H9 (cell line): ENCODE measurements around the gene MARCHF3. TPM values are rescaled to one million over a fixed set of nuclear protein-coding genes. Genes with fewer than 3 reads are reported as not detected.

Experiments
- DNase-seq: peaks from one replicate; pipeline ENCODE4 v3.0.0-alpha.2; 2017
- H2AFZ ChIP-seq: one replicate; pipeline ENCODE4 v1.6.1; 2013; ENCODE audit warnings: mild to moderate bottlenecking, low read length, control low read depth, moderate library complexity
- H2AK5ac ChIP-seq: 2 replicates; pipeline ENCODE4 v1.6.1; 2013; ENCODE audit warnings: low read length, control low read depth, mixed read lengths; ENCODE audit not compliant: insufficient read length
- H2BK120ac ChIP-seq: one replicate; pipeline ENCODE4 v1.6.1; 2013; ENCODE audit warnings: low read depth, mild to moderate bottlenecking, low read length, control low read depth, inconsistent platforms; ENCODE audit not compliant: poor library complexity, severe bottlenecking
- H2BK12ac ChIP-seq: 2 replicates; pipeline ENCODE4 v1.6.1; 2013; ENCODE audit warnings: low read length, control low read depth, mixed read lengths, low read depth; ENCODE audit not compliant: insufficient read length
- H2BK15ac ChIP-seq: 2 replicates; pipeline ENCODE4 v1.6.1; 2013; ENCODE audit warnings: low read depth, low read length, control low read depth
- H2BK20ac ChIP-seq: one replicate; pipeline ENCODE4 v1.6.1; 2013; ENCODE audit warnings: low read depth, mild to moderate bottlenecking, low read length, control low read depth, inconsistent platforms; ENCODE audit not compliant: poor library complexity, severe bottlenecking
- H2BK5ac ChIP-seq: 2 replicates; pipeline ENCODE4 v1.6.1; 2013; ENCODE audit warnings: low read length, control low read depth, mixed read lengths; ENCODE audit not compliant: insufficient read length
- H3K14ac ChIP-seq: 2 replicates; pipeline ENCODE4 v1.6.1; 2013; ENCODE audit warnings: low read length, control low read depth; ENCODE audit not compliant: insufficient read depth
- H3K18ac ChIP-seq: 2 replicates; pipeline ENCODE4 v1.6.1; 2013; ENCODE audit warnings: low read depth, mild to moderate bottlenecking, mixed read lengths, low read length, control low read depth; ENCODE audit not compliant: insufficient read length
- H3K23ac ChIP-seq: 2 replicates; pipeline ENCODE4 v1.6.1; 2013; ENCODE audit warnings: low read length, control low read depth, mixed read lengths, low read depth; ENCODE audit not compliant: insufficient read length
- H3K23me2 ChIP-seq: 2 replicates; pipeline ENCODE4 v1.6.1; 2013; ENCODE audit warnings: low read depth, mild to moderate bottlenecking, mixed read lengths, low read length, control low read depth; ENCODE audit not compliant: insufficient read length, poor library complexity, severe bottlenecking
- H3K27ac ChIP-seq: 2 replicates; pipeline ENCODE4 v1.5.1; 2013; ENCODE audit warnings: low read length, control low read depth, mixed read lengths, low read depth; ENCODE audit not compliant: insufficient read length
- H3K27me3 ChIP-seq: 2 replicates; pipeline ENCODE4 v1.6.1; 2013; ENCODE audit warnings: low read length, control low read depth, inconsistent platforms; ENCODE audit not compliant: insufficient read depth
- H3K4ac ChIP-seq: 2 replicates; pipeline ENCODE4 v1.6.1; 2013; ENCODE audit warnings: low read depth, mild to moderate bottlenecking, control low read depth, inconsistent platforms, low read length, moderate library complexity
- H3K4me1 ChIP-seq: 2 replicates; pipeline ENCODE4 v1.6.1; 2013; ENCODE audit warnings: low read length, control low read depth, inconsistent platforms; ENCODE audit not compliant: insufficient read depth
- H3K4me2 ChIP-seq: 2 replicates; pipeline ENCODE4 v1.6.1; 2013; ENCODE audit warnings: low read length, control low read depth, mixed read lengths; ENCODE audit not compliant: insufficient read length, insufficient read depth
- H3K56ac ChIP-seq: 2 replicates; pipeline ENCODE4 v1.6.1; 2013; ENCODE audit warnings: low read depth, mild to moderate bottlenecking, mixed read lengths, low read length, control low read depth; ENCODE audit not compliant: insufficient read length
- H3K79me1 ChIP-seq: 2 replicates; pipeline ENCODE4 v1.6.1; 2013; ENCODE audit warnings: low read depth, mild to moderate bottlenecking, moderate library complexity, low read length, control low read depth, inconsistent platforms; ENCODE audit not compliant: insufficient read depth, poor library complexity, severe bottlenecking
- H3K79me2 ChIP-seq: 2 replicates; pipeline ENCODE4 v1.6.1; 2013; ENCODE audit warnings: low read length, control low read depth, inconsistent platforms; ENCODE audit not compliant: insufficient read depth
- H3K9ac ChIP-seq: 2 replicates; pipeline ENCODE4 v1.6.1; 2013; ENCODE audit warnings: low read length, control low read depth, mixed read lengths; ENCODE audit not compliant: insufficient read length; ENCODE audit errors: extremely low read depth
- H3K9me3 ChIP-seq: one replicate; pipeline ENCODE4 v1.6.1; 2013; ENCODE audit warnings: low read depth, low read length, inconsistent platforms; ENCODE audit not compliant: control insufficient read depth
- H3T11ph ChIP-seq: one replicate; pipeline ENCODE4 v1.6.1; 2013; ENCODE audit warnings: mild to moderate bottlenecking, low read length, control low read depth, inconsistent platforms
- H4K20me1 ChIP-seq: one replicate; pipeline ENCODE4 v1.6.1; 2013; ENCODE audit not compliant: control insufficient read depth, insufficient read length, insufficient read depth
- H4K5ac ChIP-seq: 2 replicates; pipeline ENCODE4 v1.6.1; 2013; ENCODE audit warnings: low read depth, mild to moderate bottlenecking, mixed read lengths, low read length, control low read depth; ENCODE audit not compliant: insufficient read length
- H4K8ac ChIP-seq: replicated peaks from 2 replicates; pipeline ENCODE4 v1.6.1; 2013; ENCODE audit warnings: low read length, control low read depth, mixed read lengths, low read depth; ENCODE audit not compliant: insufficient read length
- H4K91ac ChIP-seq: 2 replicates; pipeline ENCODE4 v1.6.1; 2013; ENCODE audit warnings: low read depth, mild to moderate bottlenecking, moderate library complexity, mixed read lengths, low read length, control low read depth; ENCODE audit not compliant: insufficient read length
- H3K27ac Mint-ChIP-seq, 3 experiments: 2 replicates in 2 of 3; 3 replicates in 1 of 3; pipeline ENCODE4 v1.8.0; 2020 to 2021; ENCODE audit warnings: mixed read lengths in 3 of 3, mild to moderate bottlenecking in 1 of 3, moderate library complexity in 1 of 3
- H3K27me3 Mint-ChIP-seq: 2 replicates; pipeline ENCODE4 v1.8.0; 2021; ENCODE audit warnings: low read depth, mild to moderate bottlenecking, moderate library complexity, mixed read lengths
- H3K36me3 Mint-ChIP-seq, 3 experiments: 2 replicates in 2 of 3; 3 replicates in 1 of 3; pipeline ENCODE4 v1.8.0; 2020 to 2021; ENCODE audit warnings: low read depth in 3 of 3, mixed read lengths in 3 of 3; ENCODE audit not compliant: insufficient read depth in 1 of 3
- H3K4me1 Mint-ChIP-seq, 2 experiments: 2 replicates each; pipeline ENCODE4 v1.8.0; 2020; ENCODE audit warnings: mixed read lengths in 2 of 2
- H3K4me3 Mint-ChIP-seq, 2 experiments: 2 replicates in 1 of 2; 3 replicates in 1 of 2; pipeline ENCODE4 v1.8.0; 2020 to 2021; ENCODE audit warnings: mild to moderate bottlenecking in 2 of 2, mixed read lengths in 2 of 2, moderate library complexity in 1 of 2
- H3K9me3 Mint-ChIP-seq, 2 experiments: 2 replicates in 1 of 2; 3 replicates in 1 of 2; pipeline ENCODE4 v1.8.0; 2020; ENCODE audit warnings: mild to moderate bottlenecking in 2 of 2, mixed read lengths in 2 of 2, moderate library complexity in 1 of 2
- WGBS: extraction: QIAGEN DNeasy Blood & Tissue Kit; methylation state at CpG from one replicate; pipeline ENCODE4 v1.1.7; 2013; ENCODE audit warnings: missing lambda C conversion rate, low lambda C conversion rate, mixed read lengths; ENCODE audit not compliant: insufficient read length; ENCODE audit errors: extremely low coverage; 5-methylcytosine and 5-hydroxymethylcytosine counted together
- total RNA-seq: library from RNA; stranded (reverse); gene quantifications from 2 replicates; pipeline ENCODE4 v1.2.1, GENCODE V29; 2021
- TF ChIP-seq, protein P1 (sequence below): fragments of 200-600 bp; sonication (generic); conservative IDR thresholded peaks from 3 replicates; pipeline ENCODE4 v1.8.0; 2021; ENCODE audit warnings: antibody characterized with exemption, mild to moderate bottlenecking

The MARCHF3 gene
- total RNA-seq, 1 experiment from 2014 or later = 17.7 TPM

DNA sequence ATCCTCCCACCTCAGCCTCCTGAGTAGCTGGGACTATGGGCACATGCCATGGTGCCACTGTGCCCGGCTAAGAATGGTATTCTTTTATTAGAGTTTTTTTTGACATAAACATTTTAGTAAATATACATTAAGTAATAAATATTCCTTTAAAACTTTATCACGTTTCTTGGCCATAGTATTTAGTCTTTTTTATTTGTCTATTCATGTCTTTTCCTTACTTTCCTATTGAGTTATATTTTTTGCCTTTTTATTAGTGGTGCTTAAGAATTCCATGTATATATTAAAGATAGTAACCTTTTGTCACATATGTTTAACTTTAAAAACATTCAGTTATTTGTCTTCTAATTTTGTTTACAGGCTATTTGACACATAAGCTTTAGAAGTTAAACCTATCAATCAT is 73.4 kb downstream of the MARCHF3 start:
- TF ChIP-seq, protein P1, sequence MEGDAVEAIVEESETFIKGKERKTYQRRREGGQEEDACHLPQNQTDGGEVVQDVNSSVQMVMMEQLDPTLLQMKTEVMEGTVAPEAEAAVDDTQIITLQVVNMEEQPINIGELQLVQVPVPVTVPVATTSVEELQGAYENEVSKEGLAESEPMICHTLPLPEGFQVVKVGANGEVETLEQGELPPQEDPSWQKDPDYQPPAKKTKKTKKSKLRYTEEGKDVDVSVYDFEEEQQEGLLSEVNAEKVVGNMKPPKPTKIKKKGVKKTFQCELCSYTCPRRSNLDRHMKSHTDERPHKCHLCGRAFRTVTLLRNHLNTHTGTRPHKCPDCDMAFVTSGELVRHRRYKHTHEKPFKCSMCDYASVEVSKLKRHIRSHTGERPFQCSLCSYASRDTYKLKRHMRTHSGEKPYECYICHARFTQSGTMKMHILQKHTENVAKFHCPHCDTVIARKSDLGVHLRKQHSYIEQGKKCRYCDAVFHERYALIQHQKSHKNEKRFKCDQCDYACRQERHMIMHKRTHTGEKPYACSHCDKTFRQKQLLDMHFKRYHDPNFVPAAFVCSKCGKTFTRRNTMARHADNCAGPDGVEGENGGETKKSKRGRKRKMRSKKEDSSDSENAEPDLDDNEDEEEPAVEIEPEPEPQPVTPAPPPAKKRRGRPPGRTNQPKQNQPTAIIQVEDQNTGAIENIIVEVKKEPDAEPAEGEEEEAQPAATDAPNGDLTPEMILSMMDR = no peak

More for the DNA sequence above, 73.4 kb downstream of the MARCHF3 start:
- no peak overlapping the region for H3T11ph ChIP-seq
- no peak overlapping the region for H4K8ac ChIP-seq
- no peak overlapping the region for H2BK15ac ChIP-seq
- H3K56ac ChIP-seq = no peak overlapping the region
- no peak overlapping the region for H3K27ac Mint-ChIP-seq
- H3K23ac ChIP-seq = no peak overlapping the region
- H3K27me3 ChIP-seq = no peaks in the 10 kb centered on the region
- H4K5ac ChIP-seq = no peak overlapping the region
- no peak overlapping the region for H3K14ac ChIP-seq
- no peak overlapping the region for H3K27ac ChIP-seq
- H3K79me2 ChIP-seq = no peaks in the 10 kb centered on the region
- no peaks in the 10 kb centered on the region for H4K20me1 ChIP-seq
- H3K4me3 Mint-ChIP-seq = no peak overlapping the region
- H2AK5ac ChIP-seq = no peak overlapping the region
- no peak overlapping the region for H2BK12ac ChIP-seq
- H3K4me1 Mint-ChIP-seq = peaks cover 3 to 5% of the 10 kb centered on the region in 2 experiments; a peak in 3 of 4 replicates
- no peak overlapping the region for H2BK120ac ChIP-seq
- peaks cover 2 to 4% of the 10 kb centered on the region in 2 experiments; a peak in 3 of 5 replicates for H3K9me3 Mint-ChIP-seq
- H3K9me3 ChIP-seq = no peaks in the 10 kb centered on the region
- WGBS = no CpG with 5 or more reads among the region's 2 CpGs
- H2AFZ ChIP-seq = no peak overlapping the region
- no peak overlapping the region for H3K4me2 ChIP-seq
- H3K9ac ChIP-seq = no peak overlapping the region
- no peaks in the 10 kb centered on the region for H3K27me3 Mint-ChIP-seq
- H3K36me3 Mint-ChIP-seq = peaks cover 0 to 8% (median 2%) of the 10 kb centered on the region in 3 experiments; a peak in 2 of 7 replicates
- H3K18ac ChIP-seq = no peak overlapping the region
- no peak overlapping the region for H4K91ac ChIP-seq
- H3K23me2 ChIP-seq = no peaks in the 10 kb centered on the region
- no peak overlapping the region for H2BK5ac ChIP-seq
- no peaks in the 10 kb centered on the region for H3K4me1 ChIP-seq
- no peak overlapping the region for H3K4ac ChIP-seq
- H3K79me1 ChIP-seq = no peaks in the 10 kb centered on the region
- DNase-seq = no peak
- H2BK20ac ChIP-seq = no peak overlapping the region
